Right cardiac atrium (tissue), 5 donors: ENCODE measurements around the gene SLC37A1. TPM values are rescaled to one million over a fixed set of nuclear protein-coding genes. Genes with fewer than 3 reads are reported as not detected.

Source experiments
- ATAC-seq, 2 donors: fragments of 200-7000 bp; cut with Tn5 transposase; one replicate each; pipeline versions ENCODE4 v1.8.0 to v1.9.1; 2020; ENCODE audit warnings: moderate library complexity in 2 of 2, mild to moderate bottlenecking in 1 of 2
- DNase-seq, 3 donors: peaks; one replicate each; pipeline ENCODE4 v3.0.0-alpha.2; 2020
- H3K27ac ChIP-seq: one replicate; pipeline ENCODE4 v1.5.1; 2013; ENCODE audit warnings: mild to moderate bottlenecking, low read length, control low read depth, moderate library complexity
- H3K27me3 ChIP-seq: one replicate; pipeline ENCODE4 v1.6.1; 2013; ENCODE audit not compliant: control insufficient read depth, insufficient read depth
- H3K4me1 ChIP-seq: one replicate; pipeline ENCODE4 v1.6.1; 2013; ENCODE audit warnings: low read length; ENCODE audit not compliant: control insufficient read depth, insufficient read depth
- H3K4me3 ChIP-seq: one replicate; pipeline ENCODE4 v1.5.1; 2013; ENCODE audit warnings: low read length, control low read depth
- H3K9me3 ChIP-seq: one replicate; pipeline ENCODE4 v1.6.1; 2013; ENCODE audit warnings: low read length; ENCODE audit not compliant: control insufficient read depth
- WGBS: extraction: QIAGEN DNeasy Blood & Tissue Kit; methylation state at CpG from one replicate; pipeline ENCODE4 v1.1.7; 2013; 5-methylcytosine and 5-hydroxymethylcytosine counted together
- intact Hi-C, 4 donors: fragments of 100-400 bp; cut with DNase I; formaldehyde crosslinking; loops; one replicate each; pipeline versions ENCODE4 v1.11.0 to v1.14.0; 2022 to 2023
- polyA plus RNA-seq: library from polyadenylated mRNA; stranded (reverse); fragments of 200-250 nt; gene quantifications from one replicate; pipeline ENCODE4 v1.2.3, GENCODE V29; 2013
- total RNA-seq, 4 donors: library from RNA; stranded (reverse); fragmentation: NEBNext Ultra II Directional; extraction: Animal tissue kit (Norgen Biotek cat#: 25700); gene quantifications; one replicate each; pipeline ENCODE4 v1.2.1, GENCODE V29; 2021
- donor health status: healthy with polysubstance abuse.
- donor health status: DM: no; HTN: yes; CAD: no.
- donor health status: DM: no; HTN: no; CAD: no.
- donor health status: DM: no; HTN: yes; CAD: no; lungs with severe emphysema.
- donor health status: DM: yes; HTN: yes; CAD: no.

Gene SLC37A1
- total and polyA plus RNA-seq, 5 donors, result 1.9 to 2.9 (median 2.9) TPM

GRCh38 chr21:42521805-42522204, 8.2 kb downstream of the SLC37A1 start:
- intact Hi-C loops, result no loop called here
- H3K9me3 ChIP-seq, result no peaks in the 10 kb centered on the region
- WGBS, result 76% methylated on average over 6 of the region's 6 CpGs
- H3K4me1 ChIP-seq, result no peaks in the 10 kb centered on the region
- H3K4me3 ChIP-seq, result no peak overlapping the region
- ATAC-seq (no peak), DNase-seq (no peak)
- no peaks in the 10 kb centered on the region for H3K27me3 ChIP-seq
- H3K27ac ChIP-seq, result no peak overlapping the region

DNA sequence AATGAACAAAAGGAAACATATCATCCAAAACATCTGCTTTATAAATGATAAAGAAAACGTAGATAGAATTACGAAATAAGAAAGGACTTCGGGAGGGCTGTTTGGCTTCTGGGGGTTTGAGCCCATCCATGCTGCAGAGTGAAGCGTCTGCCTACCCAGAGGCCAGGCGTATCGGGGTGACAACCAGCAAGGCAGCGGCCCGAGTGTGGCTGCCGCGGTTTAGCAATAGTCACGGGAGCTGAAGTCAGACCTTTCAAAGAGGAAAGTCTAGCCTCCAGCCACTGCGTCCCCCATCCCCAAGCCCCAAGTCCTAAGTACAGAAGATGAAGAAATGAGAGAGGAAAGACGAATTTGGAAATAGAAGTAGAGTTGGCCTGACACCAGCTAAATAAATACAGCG, 8.6 kb downstream of the SLC37A1 start:
- Histone ChIP-seq H3K27me3 (no peaks in the 10 kb centered on the region), H3K27ac (no peak overlapping the region), H3K9me3 (no peaks in the 10 kb centered on the region), H3K4me1 (no peaks in the 10 kb centered on the region), H3K4me3 (no peak overlapping the region)
- 94% methylated on average over 14 of the region's 14 CpGs for WGBS
- DNase-seq (no peak), ATAC-seq (no peak)
- intact Hi-C loops, result no loop called here

DNA sequence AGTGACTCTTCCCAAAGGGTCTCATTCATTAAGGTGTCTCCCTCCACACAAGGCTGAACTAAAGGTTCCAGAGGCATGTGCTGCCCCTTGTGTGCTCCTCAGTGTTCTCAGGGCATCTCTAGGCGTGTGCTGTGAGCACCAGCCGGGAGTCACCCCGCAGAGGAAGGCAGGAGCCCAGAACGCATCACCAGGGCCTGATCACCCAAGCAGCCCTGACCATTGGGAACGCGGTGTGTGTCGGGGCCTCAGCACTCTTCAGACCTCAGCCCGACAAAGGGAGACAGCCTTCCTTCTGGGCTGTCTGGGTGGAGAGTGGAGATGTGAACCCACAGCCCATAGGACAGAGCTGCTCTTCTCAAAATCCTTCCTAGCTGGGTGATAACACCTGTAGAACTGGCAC, 9.1 kb downstream of the SLC37A1 start:
- Histone ChIP-seq H3K4me1 (peaks cover 3% of the 10 kb centered on the region), H3K9me3 (no peaks in the 10 kb centered on the region), H3K27me3 (no peaks in the 10 kb centered on the region), H3K4me3 (no peak overlapping the region), H3K27ac (no peak overlapping the region)
- ATAC-seq, result no peak
- no peak for DNase-seq
- intact Hi-C loops, result no loop called here
- WGBS, result 98% methylated on average over 8 of the region's 8 CpGs

DNA sequence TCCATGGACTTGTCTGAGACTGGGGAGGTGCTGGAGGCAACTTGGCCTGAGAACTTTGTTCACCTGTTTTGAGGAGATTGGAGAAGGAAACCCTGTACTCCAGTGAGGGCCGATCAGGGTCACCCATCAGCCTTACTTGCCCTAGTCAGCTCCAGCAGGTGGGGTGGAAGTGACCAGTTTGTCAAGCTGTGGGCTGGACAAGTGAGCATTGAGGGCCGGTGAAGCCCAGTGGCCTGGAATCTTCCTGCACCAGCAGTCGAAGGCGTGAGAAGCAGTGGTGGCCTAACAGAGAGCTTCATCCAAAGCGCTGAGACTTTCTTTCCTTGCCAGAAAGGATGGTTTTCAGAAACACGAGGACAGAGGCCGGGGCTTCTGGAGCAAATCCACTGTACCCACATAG, 9.6 kb downstream of the SLC37A1 start:
- H3K27me3 ChIP-seq, result no peaks in the 10 kb centered on the region
- no peak overlapping the region for H3K4me3 ChIP-seq
- intact Hi-C loops, result no loop called here
- ATAC-seq (no peak), DNase-seq (no peak)
- WGBS, result 96% methylated on average over 7 of the region's 7 CpGs
- H3K4me1 ChIP-seq, result peaks cover 3% of the 10 kb centered on the region
- H3K9me3 ChIP-seq, result no peaks in the 10 kb centered on the region
- H3K27ac ChIP-seq, result no peak overlapping the region

DNA sequence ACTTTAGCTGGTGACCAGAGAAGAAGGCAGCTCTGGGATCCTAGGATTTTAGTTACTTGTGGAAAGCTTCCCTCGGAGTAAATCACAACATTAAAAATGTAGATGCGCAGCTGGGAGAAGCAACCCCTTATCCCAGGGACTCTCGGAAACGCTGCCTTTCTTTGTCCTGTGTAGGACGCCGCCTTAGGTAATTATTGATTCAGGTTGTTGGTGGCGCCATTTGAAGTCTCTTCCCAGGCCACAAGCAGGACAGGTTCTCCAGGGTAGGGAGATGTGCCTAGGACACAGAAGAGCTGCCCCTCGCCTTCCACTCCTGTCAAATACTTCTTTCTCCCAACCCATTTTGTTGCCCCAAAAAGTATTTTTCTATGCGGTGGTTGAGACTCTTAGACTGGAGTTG, 10.3 kb downstream of the SLC37A1 start:
- Histone ChIP-seq H3K4me3 (no peak overlapping the region), H3K27ac (no peak overlapping the region), H3K4me1 (peaks cover 3% of the 10 kb centered on the region), H3K9me3 (no peaks in the 10 kb centered on the region), H3K27me3 (no peaks in the 10 kb centered on the region)
- DNase-seq (no peak), ATAC-seq (no peak)
- intact Hi-C loops, result no loop called here
- 90% methylated on average over 9 of the region's 9 CpGs for WGBS

- peak; percentile 73 to 77 for ATAC-seq
- WGBS, result 29% methylated on average over 17 of the region's 17 CpGs
- no peak overlapping the region for H3K27ac ChIP-seq
- intact Hi-C loops, result no loop called here
- peak; percentile 68 to 86 (median 82) for DNase-seq
- H3K4me3 ChIP-seq, result no peak overlapping the region
- peaks cover 3% of the 10 kb centered on the region for H3K4me1 ChIP-seq
- H3K9me3 ChIP-seq, result no peaks in the 10 kb centered on the region
- no peaks in the 10 kb centered on the region for H3K27me3 ChIP-seq
Observed at GRCh38 chr21:42524341-42525028, 10.8 kb downstream of the SLC37A1 start.

- Histone ChIP-seq H3K4me3 (no peak overlapping the region), H3K27ac (peak overlapping the region; percentile 13), H3K27me3 (no peaks in the 10 kb centered on the region), H3K9me3 (no peaks in the 10 kb centered on the region), H3K4me1 (peaks cover 3% of the 10 kb centered on the region)
- 45% methylated on average over 15 of the region's 15 CpGs for WGBS
- intact Hi-C loops, result no loop called here
- DNase-seq (no peak), ATAC-seq (peak; percentile 28 to 43)
Observed at GRCh38 chr21:42525029-42525581, 11.5 kb downstream of the SLC37A1 start.

DNA sequence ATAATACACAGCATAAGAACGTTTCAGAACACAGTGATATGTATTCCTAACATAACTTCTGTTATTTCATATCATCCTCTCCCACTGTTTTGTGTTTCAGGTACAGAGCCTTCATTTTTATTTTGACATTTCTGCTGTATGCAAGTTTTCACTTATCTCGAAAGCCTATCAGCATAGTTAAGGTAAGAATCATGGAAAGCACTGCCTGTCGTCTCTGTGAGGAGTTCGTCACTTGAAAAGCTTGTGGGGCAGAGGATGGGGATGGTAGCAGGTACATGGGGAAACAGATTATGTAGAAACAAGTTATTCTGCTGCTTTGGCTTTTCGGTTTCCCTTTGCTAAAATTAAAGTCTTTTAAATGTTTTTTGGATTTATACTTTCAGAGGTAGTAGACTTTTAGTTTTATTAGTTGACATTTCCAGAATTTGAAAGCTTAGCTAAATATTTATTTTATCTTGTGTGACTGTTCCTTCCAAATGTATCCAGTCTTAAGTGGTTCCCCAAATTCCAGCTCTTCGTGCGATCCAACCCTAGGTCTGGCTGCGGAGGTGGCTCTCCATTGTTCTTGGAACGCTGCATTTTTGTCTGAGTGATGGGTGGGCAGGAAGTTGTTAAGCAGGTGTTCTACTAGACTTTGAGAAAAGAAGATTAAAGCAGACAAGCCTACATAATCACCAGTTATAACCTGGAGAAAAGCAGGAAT, 12.2 kb downstream of the SLC37A1 start:
- Histone ChIP-seq H3K4me1 (peaks cover 3% of the 10 kb centered on the region), H3K27ac (no peak overlapping the region), H3K4me3 (no peak overlapping the region), H3K9me3 (no peaks in the 10 kb centered on the region), H3K27me3 (no peaks in the 10 kb centered on the region)
- WGBS, result 81% methylated on average over 9 of the region's 9 CpGs
- intact Hi-C loops, result no loop called here
- ATAC-seq (no peak), DNase-seq (no peak)

DNA sequence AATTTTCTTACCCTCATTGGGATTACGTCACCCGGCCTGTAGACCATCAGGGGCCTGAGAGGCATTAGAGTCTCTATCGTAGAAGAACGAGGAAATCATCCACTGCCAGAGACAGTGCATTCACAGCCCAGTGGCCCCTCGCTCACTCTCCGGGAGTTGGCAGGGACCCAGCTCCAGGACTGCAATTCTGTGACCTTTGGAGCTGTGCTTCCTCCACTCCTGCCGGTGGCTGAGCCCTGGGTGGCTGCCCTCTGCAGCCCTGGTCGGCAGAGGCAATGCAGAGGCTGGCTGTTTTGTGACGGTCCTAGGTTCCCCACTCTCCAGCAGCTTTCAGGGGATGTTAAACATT, 12.7 kb downstream of the SLC37A1 start:
- no peaks in the 10 kb centered on the region for H3K27me3 ChIP-seq
- H3K4me3 ChIP-seq, result no peak overlapping the region
- intact Hi-C loops, result no loop called here
- H3K27ac ChIP-seq, result no peak overlapping the region
- DNase-seq, result peak in 1 of 3 donors; percentile 68
- H3K4me1 ChIP-seq, result peaks cover 3% of the 10 kb centered on the region
- no peaks in the 10 kb centered on the region for H3K9me3 ChIP-seq
- peak in 1 of 2 donors; percentile 7 for ATAC-seq
- 49% methylated on average over 9 of the region's 9 CpGs for WGBS

GRCh38 chr21:42527127-42527488, 13.5 kb downstream of the SLC37A1 start:
- Histone ChIP-seq H3K4me1 (peaks cover 3% of the 10 kb centered on the region), H3K27ac (no peak overlapping the region), H3K4me3 (no peak overlapping the region), H3K9me3 (no peaks in the 10 kb centered on the region), H3K27me3 (no peaks in the 10 kb centered on the region)
- intact Hi-C loops, result no loop called here
- DNase-seq, result no peak
- WGBS, result 96% methylated on average over 8 of the region's 8 CpGs
- ATAC-seq, result no peak

DNA sequence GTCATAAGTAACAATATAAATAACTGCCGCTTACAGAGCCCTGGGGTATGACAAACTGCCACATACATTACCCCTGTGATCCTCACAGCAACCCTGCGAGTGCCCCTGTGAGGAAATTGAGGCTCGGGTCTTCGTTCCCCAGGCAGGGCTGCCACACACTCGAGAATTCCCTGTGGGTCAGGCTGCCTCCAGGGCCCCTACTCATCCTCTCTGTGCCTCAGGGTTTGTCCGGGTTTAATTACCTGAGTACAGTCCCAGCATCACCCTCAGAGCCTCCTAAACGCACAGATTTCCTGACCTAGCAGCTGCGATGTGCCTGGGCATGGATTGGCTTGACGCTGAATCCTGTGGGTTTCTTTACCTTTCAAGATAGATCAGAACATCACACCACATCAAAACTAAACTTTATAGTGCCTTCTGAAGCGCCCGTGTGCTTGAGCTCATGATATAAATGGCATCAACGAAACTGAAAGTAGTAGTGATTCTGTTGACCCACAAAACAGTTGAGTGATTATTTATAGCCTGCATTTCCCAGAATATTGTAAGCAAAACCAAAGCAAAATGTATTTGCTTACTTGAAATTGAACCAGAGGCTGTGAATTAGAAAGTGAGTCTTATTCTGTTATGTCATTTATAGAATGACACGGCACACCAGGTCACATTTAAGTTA, 14.0 kb downstream of the SLC37A1 start:
- WGBS, result 72% methylated on average over 13 of the region's 13 CpGs
- intact Hi-C loops, result no loop called here
- Histone ChIP-seq H3K9me3 (no peaks in the 10 kb centered on the region), H3K4me1 (peaks cover 3% of the 10 kb centered on the region), H3K27me3 (no peaks in the 10 kb centered on the region), H3K4me3 (no peak overlapping the region), H3K27ac (no peak overlapping the region)
- ATAC-seq (no peak), DNase-seq (no peak)
